ENCODE data around the gene PPP1R12B.
"Not testable (repeated sequence)": the region's sequence is repeated elsewhere in the genome, so short reads cannot be mapped to it uniquely, and the experiment has no call there.

GRCh38 chr1:202417762-202418201 lies 69.3 kb downstream of the PPP1R12B start:
- TF ChIP-seq CTCF, POLR2A (IDR thresholded peaks at IDR 0.05): not testable (repeated sequence)
